ENCODE results near the gene DPP9. TPM values are rescaled to one million over a fixed set of nuclear protein-coding genes. Genes with fewer than 3 reads are reported as not detected.

The DPP9 gene
- total RNA-seq, 6 experiments from 2014 or later: 68.4 to 82.2 (median 80.1) TPM

- Mint-ChIP-seq H3K27me3 (ENCODE audit: insufficient read depth) (no peaks in the 10 kb centered on the region; the same call in 1 of the 2 replicates), H3K36me3 (ENCODE audit: low read depth) (peaks cover 26% of the 10 kb centered on the region), H3K9me3 (no peaks in the 10 kb centered on the region), H3K4me1 (ENCODE audit: low read depth) (peaks cover 6% of the 10 kb centered on the region), H3K27ac (no peak overlapping the region), H3K4me3 (no peak overlapping the region)
- DNase-seq: no peak
- no peak for TF ChIP-seq CTCF (IDR thresholded peaks at IDR 0.05)
Observed at GRCh38 chr19:4657262-4657661, 66.4 kb downstream of the DPP9 start.

DNA sequence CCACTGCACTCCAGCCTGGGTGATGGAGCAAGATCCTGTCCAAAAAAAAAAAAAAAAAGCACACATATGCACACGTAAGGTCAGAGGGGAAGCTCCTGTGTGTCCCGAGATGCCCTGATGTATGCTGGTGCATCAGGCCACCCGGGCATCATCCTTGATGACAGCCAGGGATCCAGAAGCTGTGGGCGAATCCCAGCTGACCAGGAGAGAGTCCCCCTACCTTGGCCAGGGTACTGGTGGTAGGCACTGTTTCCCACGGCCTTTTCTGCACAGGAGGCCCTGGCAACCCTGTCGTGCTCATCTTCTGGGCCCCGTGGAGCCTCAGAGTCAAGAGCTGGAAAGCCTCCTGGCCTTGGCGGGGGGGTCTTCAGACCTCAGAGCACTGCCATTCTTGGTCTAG is 67.5 kb downstream of the DPP9 start:
- H3K9me3 Mint-ChIP-seq: no peaks in the 10 kb centered on the region
- no peak for TF ChIP-seq CTCF (IDR thresholded peaks at IDR 0.05)
- H3K36me3 Mint-ChIP-seq (ENCODE audit: low read depth): peaks cover 22% of the 10 kb centered on the region
- DNase-seq: no peak
- H3K4me1 Mint-ChIP-seq (ENCODE audit: low read depth): peaks cover 2% of the 10 kb centered on the region
- no peak overlapping the region for H3K27ac Mint-ChIP-seq
- no peak overlapping the region for H3K4me3 Mint-ChIP-seq
- no peaks in the 10 kb centered on the region; the same call in 1 of the 2 replicates for H3K27me3 Mint-ChIP-seq (ENCODE audit: insufficient read depth)

DNA sequence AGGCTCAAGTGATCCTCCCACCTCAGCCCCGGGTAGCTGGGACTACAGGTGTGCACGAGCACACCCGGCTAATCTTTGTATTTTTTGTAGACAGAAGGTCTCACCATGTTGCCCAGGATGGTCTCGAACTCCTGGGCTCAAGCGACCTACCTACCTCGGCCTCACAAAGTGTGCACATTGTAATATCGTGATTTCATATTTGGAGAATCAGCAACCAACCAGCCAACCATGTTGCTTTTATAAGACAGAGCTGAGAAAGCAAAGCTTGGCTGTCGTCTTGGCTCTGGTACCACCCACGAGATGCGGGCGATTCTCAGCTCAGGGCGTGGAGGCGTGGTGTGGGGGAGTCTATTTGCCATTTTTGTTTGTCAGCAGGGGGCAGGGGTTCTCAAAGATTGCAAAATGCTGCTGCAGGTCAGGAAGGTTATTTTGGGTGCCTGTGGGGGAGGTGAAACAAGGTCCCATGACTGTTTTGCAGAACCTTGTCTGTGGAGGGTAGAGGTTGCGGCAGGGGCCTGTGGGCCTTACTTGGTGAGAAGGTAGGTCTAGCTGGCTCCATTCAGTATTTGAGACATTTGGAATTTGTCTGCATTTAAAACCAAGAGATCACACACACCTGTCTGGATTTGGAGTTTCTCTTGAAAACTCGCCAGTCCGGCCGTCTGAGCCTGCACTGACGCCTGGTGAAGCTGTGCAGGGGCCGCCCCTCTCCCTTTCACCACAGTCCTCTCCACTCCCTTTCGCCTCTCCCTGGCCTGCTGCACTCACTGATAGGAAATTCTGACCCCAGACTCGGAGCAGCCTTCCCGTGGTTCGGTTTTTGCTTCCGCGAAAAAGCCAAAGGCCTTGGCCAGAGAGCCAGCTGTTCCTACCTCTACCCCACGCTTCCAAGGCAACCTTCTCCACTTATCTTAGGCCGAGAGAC is 68.9 kb downstream of the DPP9 start:
- H3K27ac Mint-ChIP-seq: no peak overlapping the region; the same call in 1 of the 2 replicates
- peaks cover 13% of the 10 kb centered on the region for H3K36me3 Mint-ChIP-seq (ENCODE audit: low read depth)
- no peaks in the 10 kb centered on the region; the same call in 1 of the 2 replicates for H3K27me3 Mint-ChIP-seq (ENCODE audit: insufficient read depth)
- no peaks in the 10 kb centered on the region for H3K9me3 Mint-ChIP-seq
- no peaks in the 10 kb centered on the region for H3K4me1 Mint-ChIP-seq (ENCODE audit: low read depth)
- no peak for TF ChIP-seq CTCF (IDR thresholded peaks at IDR 0.05)
- no peak for DNase-seq
- H3K4me3 Mint-ChIP-seq: no peak overlapping the region

GRCh38 chr19:4653793-4654436 is 69.7 kb downstream of the DPP9 start:
- no peak for DNase-seq
- no peak for TF ChIP-seq CTCF (IDR thresholded peaks at IDR 0.05)
- Mint-ChIP-seq H3K4me3 (no peak overlapping the region), H3K9me3 (no peaks in the 10 kb centered on the region), H3K27me3 (ENCODE audit: insufficient read depth) (no peaks in the 10 kb centered on the region; the same call in 1 of the 2 replicates), H3K4me1 (ENCODE audit: low read depth) (no peaks in the 10 kb centered on the region), H3K27ac (no peak overlapping the region), H3K36me3 (ENCODE audit: low read depth) (peaks cover 10% of the 10 kb centered on the region)

- no peak for TF ChIP-seq CTCF (IDR thresholded peaks at IDR 0.05)
- Mint-ChIP-seq H3K27ac (no peak overlapping the region), H3K4me1 (ENCODE audit: low read depth) (no peaks in the 10 kb centered on the region), H3K9me3 (no peaks in the 10 kb centered on the region), H3K4me3 (no peak overlapping the region), H3K36me3 (ENCODE audit: low read depth) (peaks cover 10% of the 10 kb centered on the region), H3K27me3 (ENCODE audit: insufficient read depth) (no peaks in the 10 kb centered on the region)
- no peak for DNase-seq
Observed at GRCh38 chr19:4652075-4652474, 71.6 kb downstream of the DPP9 start.
